Ishikawa (cell line): Measurements from ENCODE around the gene MELTF.

Experiments used
- CEBPB ChIP-seq: IDR thresholded peaks from 2 replicates; pipeline ENCODE4 v1.6.1; 2012
- CREB1 ChIP-seq: IDR thresholded peaks from 2 replicates; pipeline ENCODE4 v1.6.1; 2012; ENCODE audit warnings: low read depth
- EGR1 ChIP-seq: IDR thresholded peaks from 2 replicates; pipeline ENCODE4 v1.6.1; 2012
- EP300 ChIP-seq: IDR thresholded peaks from 2 replicates; pipeline ENCODE4 v1.6.1; 2012; ENCODE audit warnings: borderline replicate concordance
- FOXM1 ChIP-seq: IDR thresholded peaks from 2 replicates; pipeline ENCODE4 v1.6.1; 2012; ENCODE audit warnings: low read depth, borderline replicate concordance
- NFIC ChIP-seq: IDR thresholded peaks from 2 replicates; pipeline ENCODE4 v1.6.1; 2012
- RAD21 ChIP-seq: IDR thresholded peaks from 2 replicates; pipeline ENCODE4 v1.6.1; 2012; ENCODE audit warnings: low read depth
- TAF1 ChIP-seq: IDR thresholded peaks from 2 replicates; pipeline ENCODE4 v1.6.1; 2012; ENCODE audit warnings: low read depth, mild to moderate bottlenecking
- TCF12 ChIP-seq: IDR thresholded peaks from 2 replicates; pipeline ENCODE4 v1.6.1; 2012; ENCODE audit warnings: low read depth
- TEAD4 ChIP-seq: IDR thresholded peaks from 2 replicates; pipeline ENCODE4 v1.6.1; 2012
- YY1 ChIP-seq: IDR thresholded peaks from 2 replicates; pipeline ENCODE4 v1.6.1; 2012; ENCODE audit warnings: low read depth
- ZBTB7A ChIP-seq: IDR thresholded peaks from 2 replicates; pipeline ENCODE4 v1.6.1; 2012; ENCODE audit warnings: low read depth
- TF ChIP-seq, protein P1 (sequence below): IDR thresholded peaks from 2 replicates; pipeline ENCODE4 v1.6.1; 2012; ENCODE audit warnings: low read depth, mild to moderate bottlenecking
- TF ChIP-seq, protein P2 (sequence below): IDR thresholded peaks from 2 replicates; pipeline ENCODE4 v1.6.1; 2012
- TF ChIP-seq, protein P3 (sequence below): IDR thresholded peaks from 2 replicates; pipeline ENCODE4 v1.6.1; 2012

Gene MELTF

DNA sequence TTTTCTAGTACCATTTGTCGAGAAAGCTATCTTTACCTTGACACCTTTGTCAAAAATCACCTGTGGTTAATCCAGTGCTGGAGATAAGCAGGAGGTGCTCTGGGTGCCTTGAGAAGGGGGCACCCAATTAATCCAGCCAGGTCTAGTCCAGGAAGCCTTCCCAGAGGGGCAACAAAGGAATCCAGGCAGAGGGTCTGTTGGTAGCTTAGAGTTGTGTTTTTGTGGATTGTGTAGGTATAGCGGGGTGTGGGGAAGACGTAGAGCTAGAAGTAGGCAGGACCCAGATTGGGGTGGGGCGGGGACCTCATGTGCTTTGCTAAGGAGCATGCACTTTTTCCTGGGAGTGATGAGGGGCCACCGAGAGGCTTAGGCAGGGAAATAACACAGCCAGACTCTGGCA, 55.0 kb downstream of the MELTF start:
- TF ChIP-seq TCF12 = no peak
- no peak for TF ChIP-seq CEBPB
- no peak for TF ChIP-seq ZBTB7A

DNA sequence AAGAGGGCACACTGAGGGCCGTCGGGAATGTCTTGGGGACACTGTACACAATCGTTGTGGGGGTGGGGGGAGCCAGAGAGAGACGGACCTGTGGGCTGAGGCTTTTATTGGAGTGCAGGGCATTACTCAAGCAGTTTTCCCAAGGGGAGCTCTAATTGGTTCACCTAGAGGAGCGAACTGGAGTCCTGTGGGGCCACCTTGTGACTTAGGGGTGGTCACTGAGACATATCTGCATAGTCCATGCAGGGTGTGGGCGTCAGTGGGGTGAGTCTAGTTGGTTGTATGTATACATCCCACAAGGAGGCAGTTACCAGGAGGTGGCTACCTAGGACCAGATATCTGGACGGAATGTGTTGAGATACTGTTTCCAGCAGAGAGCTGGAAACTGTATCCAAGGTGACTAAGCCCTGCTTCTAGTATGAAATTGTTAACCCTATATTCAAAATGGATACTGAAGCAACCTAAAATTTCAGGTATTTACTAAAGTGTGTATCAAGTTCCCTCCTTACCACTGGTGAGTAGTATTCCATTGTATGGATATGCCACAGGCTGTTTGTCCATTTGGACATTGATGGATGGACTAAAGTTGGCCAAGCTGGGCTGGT, 58.4 kb downstream of the MELTF start:
- TF ChIP-seq EP300 (no peak), RAD21 (peak; percentile 38; the same call in 1 of the 2 replicates), TCF12 (no peak), CEBPB (no peak), TAF1 (no peak)
- TF ChIP-seq, protein P1, sequence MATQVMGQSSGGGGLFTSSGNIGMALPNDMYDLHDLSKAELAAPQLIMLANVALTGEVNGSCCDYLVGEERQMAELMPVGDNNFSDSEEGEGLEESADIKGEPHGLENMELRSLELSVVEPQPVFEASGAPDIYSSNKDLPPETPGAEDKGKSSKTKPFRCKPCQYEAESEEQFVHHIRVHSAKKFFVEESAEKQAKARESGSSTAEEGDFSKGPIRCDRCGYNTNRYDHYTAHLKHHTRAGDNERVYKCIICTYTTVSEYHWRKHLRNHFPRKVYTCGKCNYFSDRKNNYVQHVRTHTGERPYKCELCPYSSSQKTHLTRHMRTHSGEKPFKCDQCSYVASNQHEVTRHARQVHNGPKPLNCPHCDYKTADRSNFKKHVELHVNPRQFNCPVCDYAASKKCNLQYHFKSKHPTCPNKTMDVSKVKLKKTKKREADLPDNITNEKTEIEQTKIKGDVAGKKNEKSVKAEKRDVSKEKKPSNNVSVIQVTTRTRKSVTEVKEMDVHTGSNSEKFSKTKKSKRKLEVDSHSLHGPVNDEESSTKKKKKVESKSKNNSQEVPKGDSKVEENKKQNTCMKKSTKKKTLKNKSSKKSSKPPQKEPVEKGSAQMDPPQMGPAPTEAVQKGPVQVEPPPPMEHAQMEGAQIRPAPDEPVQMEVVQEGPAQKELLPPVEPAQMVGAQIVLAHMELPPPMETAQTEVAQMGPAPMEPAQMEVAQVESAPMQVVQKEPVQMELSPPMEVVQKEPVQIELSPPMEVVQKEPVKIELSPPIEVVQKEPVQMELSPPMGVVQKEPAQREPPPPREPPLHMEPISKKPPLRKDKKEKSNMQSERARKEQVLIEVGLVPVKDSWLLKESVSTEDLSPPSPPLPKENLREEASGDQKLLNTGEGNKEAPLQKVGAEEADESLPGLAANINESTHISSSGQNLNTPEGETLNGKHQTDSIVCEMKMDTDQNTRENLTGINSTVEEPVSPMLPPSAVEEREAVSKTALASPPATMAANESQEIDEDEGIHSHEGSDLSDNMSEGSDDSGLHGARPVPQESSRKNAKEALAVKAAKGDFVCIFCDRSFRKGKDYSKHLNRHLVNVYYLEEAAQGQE = no peak

DNA sequence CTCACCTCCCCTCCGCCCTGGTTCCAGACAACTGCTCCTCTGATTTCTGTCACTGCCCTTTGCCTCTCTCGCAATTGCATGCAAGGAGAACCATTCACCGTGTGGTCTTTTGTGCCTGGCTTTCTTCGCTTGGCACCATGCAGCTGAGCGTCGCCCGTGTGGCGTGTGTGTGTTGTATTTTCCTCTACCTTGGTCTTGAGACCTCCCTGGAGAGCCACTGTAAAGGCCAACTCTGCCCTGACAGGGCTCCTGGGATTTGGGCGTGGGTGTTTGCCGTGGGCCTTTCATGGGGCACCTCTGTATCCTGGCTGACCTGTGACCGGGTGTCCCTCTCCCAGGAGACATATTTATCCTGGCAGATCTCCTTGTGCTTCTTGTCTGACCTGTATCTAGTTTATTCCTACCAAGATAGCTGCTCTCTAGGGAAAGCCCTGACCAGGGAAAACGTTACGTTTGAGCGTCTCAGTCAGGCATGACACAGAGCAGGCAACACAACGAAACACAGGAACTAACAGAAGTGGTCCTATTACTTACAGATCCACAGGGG, 59.0 kb downstream of the MELTF start:
- TF ChIP-seq EGR1 (no peak), FOXM1 (no peak), EP300 (no peak)

DNA sequence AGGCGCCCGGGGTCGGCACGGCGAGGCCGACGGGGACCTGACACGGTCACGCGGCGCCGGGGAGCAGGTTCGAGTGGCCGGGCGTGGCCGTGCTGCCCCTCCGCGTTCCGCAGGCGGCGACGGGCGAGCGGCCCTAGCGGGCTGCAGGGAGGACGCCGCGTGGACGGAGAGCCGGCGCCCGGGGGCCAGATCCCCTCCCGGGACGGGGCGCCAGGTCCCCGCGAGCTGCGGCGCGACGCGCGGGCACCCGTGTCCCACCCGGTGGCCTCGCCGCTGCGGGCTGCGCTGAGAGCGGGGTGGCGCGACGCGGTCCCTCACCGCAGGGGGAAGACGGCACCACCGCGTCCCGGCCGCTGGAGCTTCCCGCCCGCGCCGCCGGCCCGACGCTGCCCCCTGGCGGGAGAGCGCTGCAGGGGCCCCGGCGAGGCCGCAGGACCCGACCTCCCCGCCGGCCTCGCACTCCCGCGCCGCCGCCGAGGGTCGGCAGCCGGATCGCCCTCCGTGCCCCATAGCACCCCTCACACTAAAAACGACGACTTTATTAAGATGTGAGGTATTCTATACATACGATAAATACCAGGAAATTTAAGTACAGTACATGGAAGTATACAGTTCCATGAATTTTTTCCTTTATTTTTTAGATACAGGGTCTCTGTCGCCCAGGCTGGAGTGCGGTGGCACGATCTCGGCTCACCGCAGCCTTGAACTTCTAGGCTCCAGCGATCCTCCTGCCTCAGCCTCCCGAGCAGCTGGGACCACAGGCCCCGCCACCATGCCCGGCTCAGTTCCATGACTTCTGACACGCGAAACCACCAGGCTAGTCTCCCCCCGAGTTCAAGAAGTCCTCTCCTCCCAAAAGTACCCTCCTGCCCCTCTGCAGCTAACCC, 59.7 kb downstream of the MELTF start:
- no peak for TF ChIP-seq FOXM1
- TF ChIP-seq TAF1 = peak; percentile 28; the same call in 1 of the 2 replicates
- TF ChIP-seq NFIC = no peak
- no peak for TF ChIP-seq TEAD4
- no peak for TF ChIP-seq CEBPB
- no peak for TF ChIP-seq EP300
- peak; percentile 91 for TF ChIP-seq ZBTB7A
- TF ChIP-seq, protein P2, sequence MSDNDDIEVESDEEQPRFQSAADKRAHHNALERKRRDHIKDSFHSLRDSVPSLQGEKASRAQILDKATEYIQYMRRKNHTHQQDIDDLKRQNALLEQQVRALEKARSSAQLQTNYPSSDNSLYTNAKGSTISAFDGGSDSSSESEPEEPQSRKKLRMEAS = peak; percentile 67
- TF ChIP-seq RAD21 = peak; percentile 63; the same call in 1 of the 2 replicates
- TF ChIP-seq, protein P3, sequence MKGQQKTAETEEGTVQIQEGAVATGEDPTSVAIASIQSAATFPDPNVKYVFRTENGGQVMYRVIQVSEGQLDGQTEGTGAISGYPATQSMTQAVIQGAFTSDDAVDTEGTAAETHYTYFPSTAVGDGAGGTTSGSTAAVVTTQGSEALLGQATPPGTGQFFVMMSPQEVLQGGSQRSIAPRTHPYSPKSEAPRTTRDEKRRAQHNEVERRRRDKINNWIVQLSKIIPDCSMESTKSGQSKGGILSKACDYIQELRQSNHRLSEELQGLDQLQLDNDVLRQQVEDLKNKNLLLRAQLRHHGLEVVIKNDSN = no peak
- TF ChIP-seq CREB1 = no peak
- TF ChIP-seq, protein P1 = no peak
- TF ChIP-seq YY1 = no peak
- no peak; the same call in 1 of the 2 replicates for TF ChIP-seq TCF12
- no peak for TF ChIP-seq EGR1

DNA sequence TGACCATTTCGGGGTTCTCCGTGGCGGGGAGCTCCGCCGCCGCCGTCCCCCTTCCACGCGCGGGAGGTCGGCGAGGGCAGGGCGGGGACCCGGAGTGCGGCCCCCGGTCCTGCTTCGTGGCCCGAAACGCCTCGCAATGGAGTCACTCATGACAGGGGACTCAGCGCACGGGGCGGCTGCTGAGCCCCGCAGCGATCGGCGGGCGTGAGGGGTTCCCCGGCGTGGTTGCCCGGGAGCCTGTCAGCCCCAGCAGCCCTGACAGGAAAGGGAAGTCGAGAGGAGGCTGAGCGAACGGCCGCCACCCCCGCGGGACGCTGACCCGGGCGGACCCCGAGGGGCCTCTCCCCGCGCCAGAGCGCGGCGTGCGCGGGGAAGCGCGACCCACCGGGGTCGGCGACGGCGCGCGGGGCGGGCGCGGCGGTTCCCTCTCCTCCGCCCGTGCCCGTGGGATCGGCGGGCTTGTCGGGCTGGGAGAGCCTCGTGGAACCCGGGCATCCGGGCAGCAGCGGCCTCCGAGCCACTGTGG, 60.4 kb downstream of the MELTF start:
- TF ChIP-seq, protein P2 = peak; percentile 72
- no peak for TF ChIP-seq RAD21
- TF ChIP-seq TAF1 = no peak
- TF ChIP-seq ZBTB7A = peak; percentile 95
- peak; percentile 49; the same call in 1 of the 2 replicates for TF ChIP-seq YY1
